C4-2B (cell line): ENCODE data around the gene AVPI1.

ENCODE experiments used
- ZFX ChIP-seq: fragments of 450-650 bp; IDR thresholded peaks from 2 replicates; pipeline ENCODE4 v1.6.1; 2017
- TF ChIP-seq, protein P1 (sequence below): fragments of 450-650 bp; conservative IDR thresholded peaks from 2 replicates; pipeline ENCODE4 v1.5.1; 2017; ENCODE audit warnings: mild to moderate bottlenecking

DNA sequence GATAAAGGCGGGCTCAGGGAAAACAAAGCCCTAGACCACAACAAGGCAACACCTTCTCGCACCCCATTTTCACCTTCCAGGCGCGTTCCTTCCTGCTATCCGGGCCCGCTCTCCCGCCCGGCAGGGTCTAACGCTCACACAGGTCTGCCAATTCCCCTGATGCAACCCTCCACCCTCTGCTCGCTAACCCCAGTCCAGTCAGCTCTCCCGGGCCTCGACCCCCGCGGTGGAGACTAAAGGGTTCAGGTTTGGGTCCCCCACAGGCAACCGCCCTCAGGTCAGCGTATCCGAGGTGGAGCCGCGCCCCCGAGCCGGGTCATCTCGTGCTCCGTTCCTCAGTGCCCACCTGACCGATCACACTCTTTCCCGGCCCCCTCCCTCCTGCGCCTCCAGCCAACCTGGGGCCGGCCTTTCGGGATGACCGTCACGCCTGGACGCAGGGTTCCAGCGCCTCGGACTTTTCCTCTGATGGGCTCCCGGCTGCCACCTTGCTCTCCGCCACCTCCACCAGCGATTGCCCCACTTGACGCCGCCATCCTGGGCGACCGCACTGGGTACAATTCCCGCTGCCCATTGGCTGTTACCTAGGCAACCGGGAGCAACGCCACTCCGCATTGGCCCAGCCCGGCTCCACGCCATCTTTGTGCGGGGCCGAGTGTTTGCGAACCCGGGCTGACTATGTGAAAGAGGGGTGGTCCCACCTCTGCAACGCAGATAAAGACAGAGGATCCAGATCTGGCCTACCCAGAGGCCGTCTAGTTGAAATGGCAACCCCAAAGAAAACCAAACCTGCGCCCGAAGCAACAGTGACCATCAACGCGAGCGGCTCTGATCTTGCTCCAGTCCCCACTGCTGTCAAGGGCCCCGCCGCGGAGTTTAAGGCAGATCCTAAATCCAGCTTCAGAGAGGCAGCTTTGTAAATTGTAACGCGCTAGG lies 53.8 kb downstream of the AVPI1 start, which contains the start of gene MORN4:
- TF ChIP-seq, protein P1, sequence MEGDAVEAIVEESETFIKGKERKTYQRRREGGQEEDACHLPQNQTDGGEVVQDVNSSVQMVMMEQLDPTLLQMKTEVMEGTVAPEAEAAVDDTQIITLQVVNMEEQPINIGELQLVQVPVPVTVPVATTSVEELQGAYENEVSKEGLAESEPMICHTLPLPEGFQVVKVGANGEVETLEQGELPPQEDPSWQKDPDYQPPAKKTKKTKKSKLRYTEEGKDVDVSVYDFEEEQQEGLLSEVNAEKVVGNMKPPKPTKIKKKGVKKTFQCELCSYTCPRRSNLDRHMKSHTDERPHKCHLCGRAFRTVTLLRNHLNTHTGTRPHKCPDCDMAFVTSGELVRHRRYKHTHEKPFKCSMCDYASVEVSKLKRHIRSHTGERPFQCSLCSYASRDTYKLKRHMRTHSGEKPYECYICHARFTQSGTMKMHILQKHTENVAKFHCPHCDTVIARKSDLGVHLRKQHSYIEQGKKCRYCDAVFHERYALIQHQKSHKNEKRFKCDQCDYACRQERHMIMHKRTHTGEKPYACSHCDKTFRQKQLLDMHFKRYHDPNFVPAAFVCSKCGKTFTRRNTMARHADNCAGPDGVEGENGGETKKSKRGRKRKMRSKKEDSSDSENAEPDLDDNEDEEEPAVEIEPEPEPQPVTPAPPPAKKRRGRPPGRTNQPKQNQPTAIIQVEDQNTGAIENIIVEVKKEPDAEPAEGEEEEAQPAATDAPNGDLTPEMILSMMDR, result no peak
- TF ChIP-seq ZFX, result peak; percentile 50
